K562 (cell line): Measurements from ENCODE around the gene ZBTB24. TPM values are rescaled to one million over a fixed set of nuclear protein-coding genes. Genes with fewer than 3 reads are reported as not detected.

Experiments
- CBX1 ChIP-seq: sonication (generic); IDR thresholded peaks from 2 replicates; pipeline ENCODE4 v1.6.1; 2016; ENCODE audit warnings: antibody characterized with exemption, low read depth, mild to moderate bottlenecking
- HDGF ChIP-seq: fragments of 450-650 bp; IDR thresholded peaks from 2 replicates; pipeline ENCODE4 v1.6.1; 2016
- NFYB ChIP-seq: IDR thresholded peaks from 2 replicates; pipeline ENCODE4 v1.6.1; 2011; ENCODE audit warnings: mild to moderate bottlenecking, moderate library complexity; ENCODE audit not compliant: insufficient read length; ENCODE audit errors: extremely low read depth
- RBM34 ChIP-seq: fragments of 200-400 bp; formaldehyde crosslinking; IDR thresholded peaks from 2 replicates; pipeline ENCODE4 v1.6.1; 2018; ENCODE audit warnings: low read length, borderline replicate concordance; ENCODE audit not compliant: insufficient read depth
- SMAD1 ChIP-seq: fragments of 150-350 bp; IDR thresholded peaks from 2 replicates; pipeline ENCODE4 v1.6.1; 2014; ENCODE audit warnings: low read length, low read depth; ENCODE audit not compliant: partially characterized antibody
- SP1 ChIP-seq: sonication (generic); formaldehyde crosslinking; IDR thresholded peaks from 2 replicates; pipeline ENCODE4 v1.8.1; 2022; ENCODE audit warnings: mild to moderate bottlenecking, missing genetic modification reagents
- TSC22D4 ChIP-seq: fragments of 450-650 bp; IDR thresholded peaks from 2 replicates; pipeline ENCODE4 v1.6.1; 2016; ENCODE audit warnings: missing genetic modification characterization, missing biosample characterization, control low read depth
- ZNF224 ChIP-seq: sonication (generic); formaldehyde crosslinking; IDR thresholded peaks from 2 replicates; pipeline ENCODE4 v1.8.0; 2022; ENCODE audit warnings: mild to moderate bottlenecking, missing genetic modification reagents
- ZNF644 ChIP-seq: fragments of 200-800 bp; sonication (Bioruptor generic); IDR thresholded peaks from 2 replicates; pipeline ENCODE4 v1.6.1; 2016; ENCODE audit warnings: low read depth, missing genetic modification characterization, missing compliant biosample characterization
- ZNF695 ChIP-seq: fragments of 450-650 bp; formaldehyde crosslinking; IDR thresholded peaks from 2 replicates; pipeline ENCODE4 v1.4.0; 2020; ENCODE audit warnings: mild to moderate bottlenecking, moderate library complexity
- polyA plus RNA-seq, 8 experiments: library from polyadenylated mRNA; depleted of rRNA in 4 of 8; stranded (reverse) in 5 of 8; unstranded in 3 of 8; fragments of >200 nt; fragmentation: Nextera tagmentation in 2 of 8; fragmentation: Illumina TruSeq in 1 of 8; extraction: Ambion mirVana in 2 of 8; extraction: Trizol in 1 of 8; gene quantifications; 2 replicates each; pipeline versions ENCODE4 v1.2.1 to v1.2.3, GENCODE V29; 2011 to 2014; ENCODE audit warnings: inconsistent platforms in 1 of 8, missing spikeins in 1 of 8
- total RNA-seq, 7 experiments: library from RNA; depleted of rRNA in 6 of 7; stranded (reverse); fragments of >200 nt in 6 of 7; fragmentation: Illumina TruSeq in 2 of 7; extraction: Trizol in 2 of 7; gene quantifications; 2 replicates each; pipeline versions ENCODE4 v1.2.1 to v1.2.3, GENCODE V29; 2011 to 2021; ENCODE audit warnings: low replicate concordance in 1 of 7
- TF ChIP-seq, protein P1 (sequence below), 2 experiments: fragments of 450-650 bp; IDR thresholded peaks; 2 replicates each; pipeline ENCODE4 v1.6.1; 2016; ENCODE audit warnings: mild to moderate bottlenecking in 2 of 2, borderline replicate concordance in 1 of 2, low read depth in 1 of 2, moderate library complexity in 1 of 2
- TF ChIP-seq, protein P2 (sequence below): IDR thresholded peaks from 2 replicates; pipeline ENCODE4 v1.6.1; 2012; ENCODE audit warnings: low read depth, low read length, improper control_type of control experiment, borderline replicate concordance
- TF ChIP-seq, protein P3 (sequence below): sonication (generic); formaldehyde crosslinking; IDR thresholded peaks from 2 replicates; pipeline ENCODE4 v1.8.0; 2022; ENCODE audit warnings: mild to moderate bottlenecking, missing genetic modification reagents, borderline replicate concordance

ZBTB24 gene
- total and polyA plus RNA-seq, 9 of the 15 experiments (the other 6 are each of a cell fraction or from before 2014, with no cell fraction given), result 2.0 to 16.7 (median 8.3) TPM

DNA sequence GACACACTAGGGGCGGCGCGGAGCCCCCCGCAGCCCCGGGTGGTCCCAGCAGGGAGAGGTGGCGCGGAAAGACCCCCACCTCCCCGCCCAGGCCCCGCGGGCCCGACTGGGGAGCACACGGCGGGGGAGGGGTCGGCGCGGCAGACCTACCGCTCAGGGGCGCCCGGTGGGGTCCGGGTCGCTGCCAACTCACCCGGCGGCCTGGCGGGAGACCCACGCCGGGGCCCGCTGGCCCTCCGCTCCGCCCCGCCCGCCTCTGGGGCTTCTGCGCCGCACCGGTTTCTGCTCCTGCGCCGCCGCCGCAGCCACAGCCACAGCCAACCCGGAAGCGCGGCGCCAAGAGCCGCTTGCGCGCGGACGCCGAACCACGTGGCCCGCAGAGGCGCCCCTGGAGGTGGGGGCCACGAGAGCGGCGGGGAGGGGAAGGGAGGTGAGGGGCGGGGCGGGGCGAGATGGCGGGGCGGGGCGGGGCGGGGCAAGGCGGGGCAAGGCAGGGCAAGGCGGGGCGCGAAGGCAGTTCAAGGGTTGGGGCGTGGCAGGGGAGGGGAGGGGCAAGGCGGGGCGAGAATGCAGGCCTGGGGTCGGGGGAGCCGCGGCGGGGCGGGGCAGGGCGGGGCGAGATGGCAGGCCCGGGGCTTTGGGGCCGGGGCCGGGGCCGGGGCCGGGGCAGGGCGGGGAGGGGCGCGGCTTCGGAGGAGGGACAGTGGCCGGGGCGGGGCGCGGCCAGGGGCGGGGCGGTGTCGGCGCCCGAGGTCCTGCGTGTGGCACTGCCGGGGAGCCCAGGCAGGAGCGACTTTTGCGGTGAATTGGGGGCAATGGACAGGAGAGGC is at the start of gene ZBTB24 (continued):
- TF ChIP-seq, protein P1, sequence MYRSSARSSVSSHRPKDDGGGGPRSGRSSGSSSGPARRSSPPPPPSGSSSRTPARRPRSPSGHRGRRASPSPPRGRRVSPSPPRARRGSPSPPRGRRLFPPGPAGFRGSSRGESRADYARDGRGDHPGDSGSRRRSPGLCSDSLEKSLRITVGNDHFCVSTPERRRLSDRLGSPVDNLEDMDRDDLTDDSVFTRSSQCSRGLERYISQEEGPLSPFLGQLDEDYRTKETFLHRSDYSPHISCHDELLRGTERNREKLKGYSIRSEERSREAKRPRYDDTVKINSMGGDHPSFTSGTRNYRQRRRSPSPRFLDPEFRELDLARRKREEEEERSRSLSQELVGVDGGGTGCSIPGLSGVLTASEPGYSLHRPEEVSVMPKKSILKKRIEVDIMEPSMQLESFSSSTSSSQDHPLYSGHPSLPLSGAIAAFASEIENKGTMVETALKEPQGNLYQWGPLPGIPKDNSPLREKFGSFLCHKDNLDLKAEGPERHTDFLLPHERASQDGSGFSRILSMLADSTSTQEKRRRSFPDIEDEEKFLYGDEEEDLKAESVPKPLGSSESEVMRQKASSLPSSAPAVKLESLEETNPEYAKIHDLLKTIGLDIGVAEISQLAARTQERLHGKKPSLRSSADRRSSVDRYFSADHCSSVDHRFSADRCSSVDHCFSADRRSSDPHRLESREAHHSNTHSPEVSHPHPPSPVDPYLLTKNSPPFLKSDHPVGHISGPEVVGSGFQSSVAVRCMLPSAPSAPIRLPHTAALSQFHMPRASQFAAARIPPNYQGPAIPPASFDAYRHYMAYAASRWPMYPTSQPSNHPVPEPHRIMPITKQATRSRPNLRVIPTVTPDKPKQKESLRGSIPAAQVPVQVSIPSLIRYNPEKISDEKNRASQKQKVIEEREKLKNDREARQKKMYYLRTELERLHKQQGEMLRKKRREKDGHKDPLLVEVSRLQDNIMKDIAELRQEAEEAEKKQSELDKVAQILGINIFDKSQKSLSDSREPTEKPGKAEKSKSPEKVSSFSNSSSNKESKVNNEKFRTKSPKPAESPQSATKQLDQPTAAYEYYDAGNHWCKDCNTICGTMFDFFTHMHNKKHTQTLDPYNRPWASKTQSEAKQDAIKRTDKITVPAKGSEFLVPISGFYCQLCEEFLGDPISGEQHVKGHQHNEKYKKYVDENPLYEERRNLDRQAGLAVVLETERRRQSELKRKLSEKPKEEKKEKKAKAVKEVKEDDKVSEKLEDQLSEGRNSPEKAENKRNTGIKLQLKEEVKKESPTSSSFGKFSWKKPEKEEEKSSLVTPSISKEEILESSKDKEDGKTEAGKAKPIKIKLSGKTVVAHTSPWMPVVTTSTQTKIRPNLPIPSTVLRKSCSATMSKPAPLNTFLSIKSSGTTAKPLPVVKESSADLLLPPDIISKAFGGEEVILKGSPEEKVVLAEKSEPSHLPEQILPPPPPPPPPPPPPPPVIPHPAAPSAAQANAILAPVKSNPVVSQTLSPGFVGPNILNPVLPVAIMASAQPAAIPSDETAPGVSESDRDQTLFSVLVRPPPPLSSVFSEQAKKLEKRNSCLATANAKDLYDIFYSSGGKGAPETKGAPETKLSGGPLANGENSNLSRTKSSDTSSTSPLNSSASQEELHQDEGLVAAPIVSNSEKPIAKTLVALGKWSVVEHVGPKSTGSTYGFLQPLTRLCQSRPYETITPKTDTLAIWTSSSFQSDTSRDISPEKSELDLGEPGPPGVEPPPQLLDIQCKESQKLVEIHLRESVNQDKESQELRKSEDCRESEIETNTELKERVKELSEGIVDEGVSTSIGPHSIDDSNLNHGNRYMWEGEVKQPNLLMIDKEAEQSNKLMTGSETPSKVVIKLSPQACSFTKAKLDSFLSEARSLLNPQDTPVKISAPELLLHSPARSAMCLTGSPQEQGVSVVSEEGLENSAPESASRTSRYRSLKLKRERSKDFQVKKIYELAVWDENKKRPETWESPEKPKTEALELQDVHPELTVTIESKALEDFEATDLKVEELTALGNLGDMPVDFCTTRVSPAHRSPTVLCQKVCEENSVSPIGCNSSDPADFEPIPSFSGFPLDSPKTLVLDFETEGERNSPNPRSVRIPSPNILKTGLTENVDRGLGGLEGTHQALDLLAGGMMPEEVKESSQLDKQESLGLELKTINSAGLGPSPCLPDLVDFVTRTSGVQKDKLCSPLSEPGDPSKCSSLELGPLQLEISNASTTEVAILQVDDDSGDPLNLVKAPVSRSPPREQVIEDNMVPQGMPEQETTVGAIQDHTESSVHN (IDR thresholded peaks at IDR 0.05; ENCODE audit: borderline replicate concordance in 1 of 2, low read depth in 1 of 2), result no peak
- TF ChIP-seq SP1 (CRISPR knock-in tag), result peak; percentile 53; the same call in 1 of the 2 replicates
- TF ChIP-seq RBM34, result no peak
- TF ChIP-seq ZNF695, result no peak
- TF ChIP-seq, protein P2, sequence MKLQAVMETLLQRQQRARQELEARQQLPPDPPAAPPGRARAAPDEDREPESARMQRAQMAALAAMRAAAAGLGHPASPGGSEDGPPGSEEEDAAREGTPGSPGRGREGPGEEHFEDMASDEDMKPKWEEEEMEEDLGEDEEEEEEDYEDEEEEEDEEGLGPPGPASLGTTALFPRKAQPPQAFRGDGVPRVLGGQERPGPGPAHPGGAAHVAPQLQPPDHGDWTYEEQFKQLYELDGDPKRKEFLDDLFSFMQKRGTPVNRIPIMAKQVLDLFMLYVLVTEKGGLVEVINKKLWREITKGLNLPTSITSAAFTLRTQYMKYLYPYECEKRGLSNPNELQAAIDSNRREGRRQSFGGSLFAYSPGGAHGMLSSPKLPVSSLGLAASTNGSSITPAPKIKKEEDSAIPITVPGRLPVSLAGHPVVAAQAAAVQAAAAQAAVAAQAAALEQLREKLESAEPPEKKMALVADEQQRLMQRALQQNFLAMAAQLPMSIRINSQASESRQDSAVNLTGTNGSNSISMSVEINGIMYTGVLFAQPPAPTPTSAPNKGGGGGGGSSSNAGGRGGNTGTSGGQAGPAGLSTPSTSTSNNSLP, result no peak
- no peak for TF ChIP-seq SMAD1
- no peak for TF ChIP-seq NFYB
- no peak for TF ChIP-seq TSC22D4 (tag)
- TF ChIP-seq ZNF224 (CRISPR knock-in tag), result no peak
- no peak for TF ChIP-seq HDGF
- TF ChIP-seq, protein P3, sequence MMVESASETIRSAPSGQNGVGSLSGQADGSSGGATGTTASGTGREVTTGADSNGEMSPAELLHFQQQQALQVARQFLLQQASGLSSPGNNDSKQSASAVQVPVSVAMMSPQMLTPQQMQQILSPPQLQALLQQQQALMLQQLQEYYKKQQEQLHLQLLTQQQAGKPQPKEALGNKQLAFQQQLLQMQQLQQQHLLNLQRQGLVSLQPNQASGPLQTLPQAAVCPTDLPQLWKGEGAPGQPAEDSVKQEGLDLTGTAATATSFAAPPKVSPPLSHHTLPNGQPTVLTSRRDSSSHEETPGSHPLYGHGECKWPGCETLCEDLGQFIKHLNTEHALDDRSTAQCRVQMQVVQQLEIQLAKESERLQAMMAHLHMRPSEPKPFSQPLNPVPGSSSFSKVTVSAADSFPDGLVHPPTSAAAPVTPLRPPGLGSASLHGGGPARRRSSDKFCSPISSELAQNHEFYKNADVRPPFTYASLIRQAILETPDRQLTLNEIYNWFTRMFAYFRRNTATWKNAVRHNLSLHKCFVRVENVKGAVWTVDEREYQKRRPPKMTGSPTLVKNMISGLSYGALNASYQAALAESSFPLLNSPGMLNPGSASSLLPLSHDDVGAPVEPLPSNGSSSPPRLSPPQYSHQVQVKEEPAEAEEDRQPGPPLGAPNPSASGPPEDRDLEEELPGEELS, result no peak
- no peak for TF ChIP-seq CBX1
- no peak for TF ChIP-seq ZNF644 (tag)
- TF ChIP-seq, all 486 proteins: peak for 63
